HEK293 (cell line): Measurements from ENCODE around the gene SCRN2.

Source experiments
- GLI4 ChIP-seq: fragments of 450-650 bp; formaldehyde crosslinking; IDR thresholded peaks from 2 replicates; pipeline ENCODE4 v1.5.1; 2016; ENCODE audit warnings: missing biosample characterization, missing genetic modification characterization
- KLF8 ChIP-seq: fragments of 450-650 bp; formaldehyde crosslinking; IDR thresholded peaks from 2 replicates; pipeline ENCODE4 v1.5.1; 2016; ENCODE audit warnings: missing biosample characterization, missing genetic modification characterization
- TSHZ1 ChIP-seq: fragments of 450-650 bp; formaldehyde crosslinking; IDR thresholded peaks from 2 replicates; pipeline ENCODE4 v1.5.1; 2016; ENCODE audit warnings: missing biosample characterization, missing genetic modification characterization, borderline replicate concordance
- ZBTB1 ChIP-seq: fragments of 450-650 bp; formaldehyde crosslinking; IDR thresholded peaks from 2 replicates; pipeline ENCODE4 v1.5.1; 2016; ENCODE audit warnings: missing biosample characterization, missing genetic modification characterization
- ZBTB10 ChIP-seq: fragments of 450-650 bp; formaldehyde crosslinking; IDR thresholded peaks from 2 replicates; pipeline ENCODE4 v1.5.1; 2016; ENCODE audit warnings: missing biosample characterization, missing genetic modification characterization
- ZBTB17 ChIP-seq: fragments of 450-650 bp; formaldehyde crosslinking; IDR thresholded peaks from 2 replicates; pipeline ENCODE4 v1.5.1; 2016; ENCODE audit warnings: missing biosample characterization, missing genetic modification characterization
- ZBTB21 ChIP-seq: fragments of 450-650 bp; formaldehyde crosslinking; IDR thresholded peaks from 2 replicates; pipeline ENCODE4 v1.5.1; 2017; ENCODE audit warnings: missing biosample characterization, missing genetic modification characterization
- ZBTB48 ChIP-seq: fragments of 450-650 bp; formaldehyde crosslinking; IDR thresholded peaks from 2 replicates; pipeline ENCODE4 v1.5.1; 2016; ENCODE audit warnings: missing biosample characterization, missing genetic modification characterization
- ZBTB8A ChIP-seq: fragments of 450-650 bp; formaldehyde crosslinking; IDR thresholded peaks from 2 replicates; pipeline ENCODE4 v1.5.1; 2016; ENCODE audit warnings: missing biosample characterization, missing genetic modification characterization
- ZFP69B ChIP-seq: fragments of 450-650 bp; formaldehyde crosslinking; IDR thresholded peaks from 2 replicates; pipeline ENCODE4 v1.5.1; 2016; ENCODE audit warnings: missing biosample characterization, missing genetic modification characterization
- ZNF146 ChIP-seq: fragments of 450-650 bp; formaldehyde crosslinking; IDR thresholded peaks from 2 replicates; pipeline ENCODE4 v1.5.1; 2016; ENCODE audit warnings: missing biosample characterization, missing genetic modification characterization
- ZNF148 ChIP-seq: fragments of 450-650 bp; formaldehyde crosslinking; IDR thresholded peaks from 2 replicates; pipeline ENCODE4 v1.5.0; 2017; ENCODE audit warnings: missing biosample characterization, missing genetic modification characterization, borderline replicate concordance
- ZNF157 ChIP-seq: fragments of 450-650 bp; formaldehyde crosslinking; IDR thresholded peaks from 2 replicates; pipeline ENCODE4 v1.5.1; 2016; ENCODE audit warnings: missing biosample characterization, missing genetic modification characterization
- ZNF239 ChIP-seq: fragments of 450-650 bp; formaldehyde crosslinking; IDR thresholded peaks from 2 replicates; pipeline ENCODE4 v1.5.1; 2016; ENCODE audit warnings: missing biosample characterization, missing genetic modification characterization
- ZNF350 ChIP-seq: fragments of 450-650 bp; formaldehyde crosslinking; IDR thresholded peaks from 2 replicates; pipeline ENCODE4 v1.5.0; 2017; ENCODE audit warnings: missing biosample characterization, mild to moderate bottlenecking, missing genetic modification characterization
- ZNF423 ChIP-seq: fragments of 450-650 bp; formaldehyde crosslinking; IDR thresholded peaks from 2 replicates; pipeline ENCODE4 v1.5.1; 2016; ENCODE audit warnings: missing biosample characterization, missing genetic modification characterization
- ZNF426 ChIP-seq: fragments of 450-650 bp; formaldehyde crosslinking; IDR thresholded peaks from 2 replicates; pipeline ENCODE4 v1.5.1; 2017; ENCODE audit warnings: missing biosample characterization, missing genetic modification characterization, mild to moderate bottlenecking, inconsistent platforms, moderate library complexity
- ZNF585B ChIP-seq: fragments of 450-650 bp; formaldehyde crosslinking; IDR thresholded peaks from 2 replicates; pipeline ENCODE4 v1.5.1; 2016; ENCODE audit warnings: missing biosample characterization, missing genetic modification characterization
- ZNF707 ChIP-seq: fragments of 450-650 bp; formaldehyde crosslinking; IDR thresholded peaks from 2 replicates; pipeline ENCODE4 v1.5.1; 2016; ENCODE audit warnings: missing biosample characterization, missing genetic modification characterization
- ZNF76 ChIP-seq: fragments of 450-650 bp; formaldehyde crosslinking; IDR thresholded peaks from 2 replicates; pipeline ENCODE4; 2016; ENCODE audit warnings: low read depth, missing biosample characterization, missing genetic modification characterization, borderline replicate concordance
- ZNF768 ChIP-seq: fragments of 450-650 bp; formaldehyde crosslinking; IDR thresholded peaks from 2 replicates; pipeline ENCODE4 v1.5.1; 2018; ENCODE audit warnings: missing biosample characterization, mild to moderate bottlenecking, missing genetic modification characterization
- TF ChIP-seq, protein P1 (sequence below): fragments of 450-650 bp; formaldehyde crosslinking; IDR thresholded peaks from 2 replicates; pipeline ENCODE4 v1.5.1; 2016; ENCODE audit warnings: missing biosample characterization, missing genetic modification characterization
- TF ChIP-seq, protein P2 (sequence below): fragments of 450-650 bp; formaldehyde crosslinking; IDR thresholded peaks from 2 replicates; pipeline ENCODE4 v1.5.1; 2016; ENCODE audit warnings: missing biosample characterization, missing genetic modification characterization
- TF ChIP-seq, protein P3 (sequence below): fragments of 450-650 bp; formaldehyde crosslinking; IDR thresholded peaks from 2 replicates; pipeline ENCODE4 v1.5.1; 2016; ENCODE audit warnings: missing biosample characterization, missing genetic modification characterization, low read depth

SCRN2 gene

GRCh38 chr17:47821424-47822391 lies 19.4 kb downstream of the SCRN2 start, which contains the start of gene OSBPL7 (continued):
- TF ChIP-seq, protein P1, sequence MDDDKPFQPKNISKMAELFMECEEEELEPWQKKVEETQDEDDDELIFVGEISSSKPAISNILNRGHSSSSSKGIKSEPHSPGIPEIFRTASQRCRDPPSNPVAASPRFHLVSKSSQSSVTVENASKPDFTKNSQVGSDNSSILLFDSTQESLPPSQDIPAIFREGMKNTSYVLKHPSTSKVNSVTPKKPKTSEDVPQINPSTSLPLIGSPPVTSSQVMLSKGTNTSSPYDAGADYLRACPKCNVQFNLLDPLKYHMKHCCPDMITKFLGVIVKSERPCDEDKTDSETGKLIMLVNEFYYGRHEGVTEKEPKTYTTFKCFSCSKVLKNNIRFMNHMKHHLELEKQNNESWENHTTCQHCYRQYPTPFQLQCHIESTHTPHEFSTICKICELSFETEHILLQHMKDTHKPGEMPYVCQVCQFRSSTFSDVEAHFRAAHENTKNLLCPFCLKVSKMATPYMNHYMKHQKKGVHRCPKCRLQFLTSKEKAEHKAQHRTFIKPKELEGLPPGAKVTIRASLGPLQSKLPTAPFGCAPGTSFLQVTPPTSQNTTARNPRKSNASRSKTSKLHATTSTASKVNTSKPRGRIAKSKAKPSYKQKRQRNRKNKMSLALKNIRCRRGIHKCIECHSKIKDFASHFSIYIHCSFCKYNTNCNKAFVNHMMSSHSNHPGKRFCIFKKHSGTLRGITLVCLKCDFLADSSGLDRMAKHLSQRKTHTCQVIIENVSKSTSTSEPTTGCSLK (tag by site-specific recombination): no peak
- no peak for TF ChIP-seq ZNF350 (tag by site-specific recombination)
- no peak for TF ChIP-seq ZNF157 (tag by site-specific recombination)
- TF ChIP-seq ZNF426: no peak
- TF ChIP-seq ZBTB10 (tag by site-specific recombination): peak; percentile 68
- TF ChIP-seq ZBTB48 (tag by site-specific recombination): peak; percentile 90
- TF ChIP-seq ZNF585B (tag by site-specific recombination): no peak
- peak; percentile 60; the same call in 1 of the 2 replicates for TF ChIP-seq ZFP69B (tag by site-specific recombination)
- TF ChIP-seq ZNF239 (tag by site-specific recombination): no peak
- TF ChIP-seq GLI4: 0 out of 2 replicates have a peak, but pooled peaks have one; percentile 9
- peak; percentile 23; the same call in 1 of the 2 replicates for TF ChIP-seq ZBTB21 (tag by site-specific recombination)
- no peak for TF ChIP-seq TSHZ1 (tag by site-specific recombination)
- TF ChIP-seq, protein P2, sequence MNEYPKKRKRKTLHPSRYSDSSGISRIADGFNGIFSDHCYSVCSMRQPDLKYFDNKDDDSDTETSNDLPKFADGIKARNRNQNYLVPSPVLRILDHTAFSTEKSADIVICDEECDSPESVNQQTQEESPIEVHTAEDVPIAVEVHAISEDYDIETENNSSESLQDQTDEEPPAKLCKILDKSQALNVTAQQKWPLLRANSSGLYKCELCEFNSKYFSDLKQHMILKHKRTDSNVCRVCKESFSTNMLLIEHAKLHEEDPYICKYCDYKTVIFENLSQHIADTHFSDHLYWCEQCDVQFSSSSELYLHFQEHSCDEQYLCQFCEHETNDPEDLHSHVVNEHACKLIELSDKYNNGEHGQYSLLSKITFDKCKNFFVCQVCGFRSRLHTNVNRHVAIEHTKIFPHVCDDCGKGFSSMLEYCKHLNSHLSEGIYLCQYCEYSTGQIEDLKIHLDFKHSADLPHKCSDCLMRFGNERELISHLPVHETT (tag by site-specific recombination): peak; percentile 35; the same call in 1 of the 2 replicates
- TF ChIP-seq KLF8 (tag by site-specific recombination): no peak
- no peak for TF ChIP-seq ZBTB1 (tag by site-specific recombination)
- 0 out of 2 replicates have a peak, but pooled peaks have one; percentile 32 for TF ChIP-seq ZBTB8A (tag by site-specific recombination)
- peak; percentile 99 for TF ChIP-seq ZBTB17 (tag by site-specific recombination)
- no peak for TF ChIP-seq ZNF707
- TF ChIP-seq ZNF768 (tag by site-specific recombination): no peak
- TF ChIP-seq ZNF148 (tag by site-specific recombination): no peak
- 0 out of 2 replicates have a peak, but pooled peaks have one; percentile 8 for TF ChIP-seq ZNF76 (tag by site-specific recombination)
- no peak for TF ChIP-seq ZNF423 (tag by site-specific recombination)
- TF ChIP-seq, protein P3, sequence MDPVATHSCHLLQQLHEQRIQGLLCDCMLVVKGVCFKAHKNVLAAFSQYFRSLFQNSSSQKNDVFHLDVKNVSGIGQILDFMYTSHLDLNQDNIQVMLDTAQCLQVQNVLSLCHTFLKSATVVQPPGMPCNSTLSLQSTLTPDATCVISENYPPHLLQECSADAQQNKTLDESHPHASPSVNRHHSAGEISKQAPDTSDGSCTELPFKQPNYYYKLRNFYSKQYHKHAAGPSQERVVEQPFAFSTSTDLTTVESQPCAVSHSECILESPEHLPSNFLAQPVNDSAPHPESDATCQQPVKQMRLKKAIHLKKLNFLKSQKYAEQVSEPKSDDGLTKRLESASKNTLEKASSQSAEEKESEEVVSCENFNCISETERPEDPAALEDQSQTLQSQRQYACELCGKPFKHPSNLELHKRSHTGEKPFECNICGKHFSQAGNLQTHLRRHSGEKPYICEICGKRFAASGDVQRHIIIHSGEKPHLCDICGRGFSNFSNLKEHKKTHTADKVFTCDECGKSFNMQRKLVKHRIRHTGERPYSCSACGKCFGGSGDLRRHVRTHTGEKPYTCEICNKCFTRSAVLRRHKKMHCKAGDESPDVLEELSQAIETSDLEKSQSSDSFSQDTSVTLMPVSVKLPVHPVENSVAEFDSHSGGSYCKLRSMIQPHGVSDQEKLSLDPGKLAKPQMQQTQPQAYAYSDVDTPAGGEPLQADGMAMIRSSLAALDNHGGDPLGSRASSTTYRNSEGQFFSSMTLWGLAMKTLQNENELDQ: no peak
- no peak for TF ChIP-seq ZNF146 (tag by site-specific recombination)
